Spleen (tissue), 11 donors: ENCODE data around the gene LSM7. TPM values are rescaled to one million over a fixed set of nuclear protein-coding genes. Genes with fewer than 3 reads are reported as not detected.

Experiments used
- DNase-seq: peaks from one replicate; pipeline ENCODE4 v3.0.0-alpha.2; 2020
- H3K27ac ChIP-seq, 8 donors: fragments of 200-600 bp; sonication (generic) in 7 of 8; 1 replicate in 4 of 8; 2 replicates in 4 of 8; pipeline versions ENCODE4 v1.5.0 to v1.8.0; 2016 to 2021; ENCODE audit warnings: inconsistent platforms in 4 of 8, mild to moderate bottlenecking in 4 of 8, moderate library complexity in 1 of 8
- H3K27me3 ChIP-seq, 7 donors: fragments of 200-600 bp; sonication (generic) in 6 of 7; replicated peaks in 1 of 7; 1 replicate in 4 of 7; 2 replicates in 3 of 7; pipeline versions ENCODE4 v1.5.0 to v1.8.0; 2016 to 2021; ENCODE audit warnings: inconsistent platforms in 3 of 7, mild to moderate bottlenecking in 1 of 7
- H3K36me3 ChIP-seq, 6 donors: fragments of 200-600 bp; sonication (generic) in 5 of 6; 1 replicate in 4 of 6; 2 replicates in 2 of 6; pipeline versions ENCODE4 v1.5.0 to v1.8.0; 2016 to 2021; ENCODE audit warnings: inconsistent platforms in 2 of 6
- H3K4me1 ChIP-seq, 6 donors: fragments of 200-600 bp; sonication (generic) in 5 of 6; 1 replicate in 3 of 6; 2 replicates in 3 of 6; pipeline versions ENCODE4 v1.5.0 to v1.8.0; 2016 to 2021; ENCODE audit warnings: inconsistent platforms in 3 of 6
- H3K4me3 ChIP-seq, 8 donors: fragments of 200-600 bp; sonication (generic) in 7 of 8; 1 replicate in 4 of 8; 2 replicates in 4 of 8; pipeline versions ENCODE4 v1.5.0 to v1.8.0; 2016 to 2021; ENCODE audit warnings: inconsistent platforms in 4 of 8, mild to moderate bottlenecking in 4 of 8, moderate library complexity in 2 of 8
- H3K9me3 ChIP-seq, 8 donors: fragments of 200-600 bp; sonication (generic) in 7 of 8; 1 replicate in 4 of 8; 2 replicates in 4 of 8; pipeline versions ENCODE4 v1.5.0 to v1.8.0; 2016 to 2021; ENCODE audit warnings: inconsistent platforms in 4 of 8
- CTCF ChIP-seq, 11 experiments: fragments of 200-600 bp in 7 of 11; fragments of 450-650 bp in 4 of 11; sonication (generic) in 4 of 11; IDR thresholded peaks in 8 of 11; conservative IDR thresholded peaks in 3 of 11; 1 replicate in 7 of 11; 2 replicates in 4 of 11; pipeline versions ENCODE4 v1.4.0 to v1.8.0; 2016 to 2021; ENCODE audit warnings: antibody characterized with exemption in 11 of 11, inconsistent platforms in 4 of 11, mild to moderate bottlenecking in 1 of 11
- POLR2A ChIP-seq, 3 donors: fragments of 450-650 bp; IDR thresholded peaks; one replicate each; pipeline ENCODE4 v1.5.1; 2017; ENCODE audit warnings: antibody characterized with exemption in 3 of 3, mild to moderate bottlenecking in 1 of 3
- POLR2AphosphoS5 ChIP-seq, 3 donors: sonication (generic); formaldehyde crosslinking; IDR thresholded peaks; one replicate each; pipeline ENCODE4 v1.5.1; 2017; ENCODE audit warnings: antibody characterized with exemption in 3 of 3
- WGBS, 5 donors: extraction: QIAGEN DNeasy Blood & Tissue Kit in 3 of 5; methylation state at CpG; one replicate each; pipeline versions ENCODE4 v1.1.5 to v1.1.7; 2013 to 2018; 5-methylcytosine and 5-hydroxymethylcytosine counted together
- intact Hi-C: fragments of 100-400 bp; cut with DNase I; formaldehyde crosslinking; loops from one replicate; pipeline ENCODE4 v1.15.0; 2023; ENCODE audit warnings: low total_unique reads
- polyA plus RNA-seq, 3 donors: library from polyadenylated mRNA; stranded (reverse); fragments of 200-250 nt; gene quantifications; one replicate each; pipeline ENCODE4 v1.2.1, GENCODE V29; 2013
- total RNA-seq, 7 donors: library from RNA; depleted of rRNA in 3 of 7; stranded (reverse); fragments of >200 nt in 3 of 7; fragmentation: NEBNext Ultra II Directional in 4 of 7; extraction: Animal tissue kit (Norgen Biotek cat#: 25700) in 4 of 7; gene quantifications; one replicate each; pipeline versions ENCODE4 v1.1.0 to v1.2.1, GENCODE V29; 2016 to 2021
- donor health status: healthy with polysubstance abuse.
- donor health status: DM: no; HTN: no; CAD: no; lungs with moderate emphysema.
- donor health status: DM: no; HTN: no; CAD: no.
- donor health status: Bipolar disorder and iron deficiency.
- donor health status: healthy.
- donor health status: DM: no; HTN: no; CAD: no.
- donor health status: DM: yes; HTN: yes; CAD: no.

Gene LSM7
- total and polyA plus RNA-seq, 10 donors, result 60.7 to 524 (median 111) TPM

- Histone ChIP-seq H3K4me3 (no peak overlapping the region), H3K9me3 (peaks cover 0 to 12% (median 12%) of the 10 kb centered on the region in 8 donors), H3K36me3 (peaks cover 0 to 42% (median 30%) of the 10 kb centered on the region in 6 donors), H3K4me1 (peaks cover 12 to 70% (median 40%) of the 10 kb centered on the region in 6 donors), H3K27ac (peak overlapping the region in 3 of 8 donors; percentile 55 to 71 (median 64)), H3K27me3 (no peaks in the 10 kb centered on the region)
- TF ChIP-seq POLR2AphosphoS5 (IDR thresholded peaks at IDR 0.05) (no peak), CTCF (IDR thresholded peaks at IDR 0.05 in 8 of 11, conservative IDR thresholded peaks at IDR 0.05 in 3 of 11) (no peak), POLR2A (IDR thresholded peaks at IDR 0.05) (no peak)
- WGBS, 5 donors, result 71 to 91% (median 87%) methylated on average over 4 to 20 of the region's 20 CpGs
- intact Hi-C loops, result no loop called here
- no peak for DNase-seq
Measured at GRCh38 chr19:2319551-2319950, 8.8 kb downstream of the LSM7 start.

GRCh38 chr19:2318923-2319322 is 9.5 kb downstream of the LSM7 start:
- H3K27me3 ChIP-seq, result peaks cover 0 to 2% (median 0%) of the 10 kb centered on the region in 7 donors
- no peak overlapping the region for H3K4me3 ChIP-seq
- H3K4me1 ChIP-seq, result peaks cover 12 to 64% (median 34%) of the 10 kb centered on the region in 6 donors
- intact Hi-C loops, result no loop called here
- DNase-seq, result no peak
- 60 to 73% (median 70%) methylated on average over 5 to 6 of the region's 6 CpGs for WGBS, 5 donors
- peak overlapping the region in 5 of 8 donors; percentile 30 to 71 (median 55) for H3K27ac ChIP-seq
- H3K9me3 ChIP-seq, result peaks cover 0 to 16% (median 13%) of the 10 kb centered on the region in 8 donors
- peaks cover 0 to 35% (median 25%) of the 10 kb centered on the region in 6 donors for H3K36me3 ChIP-seq
- TF ChIP-seq POLR2AphosphoS5 (IDR thresholded peaks at IDR 0.05) (no peak), POLR2A (IDR thresholded peaks at IDR 0.05) (no peak), CTCF (IDR thresholded peaks at IDR 0.05 in 8 of 11, conservative IDR thresholded peaks at IDR 0.05 in 3 of 11) (no peak)

- intact Hi-C loops, result no loop called here
- Histone ChIP-seq H3K9me3 (peaks cover 0 to 16% (median 13%) of the 10 kb centered on the region in 8 donors), H3K4me1 (peaks cover 12 to 55% (median 33%) of the 10 kb centered on the region in 6 donors), H3K4me3 (no peak overlapping the region), H3K27me3 (peaks cover 0 to 14% (median 7%) of the 10 kb centered on the region in 7 donors), H3K27ac (peak overlapping the region in 6 of 8 donors; percentile 15 to 71 (median 46)), H3K36me3 (peaks cover 0 to 24% (median 17%) of the 10 kb centered on the region in 6 donors)
- DNase-seq, result no peak
- TF ChIP-seq POLR2A (IDR thresholded peaks at IDR 0.05), result no peak
- no peak for TF ChIP-seq POLR2AphosphoS5 (IDR thresholded peaks at IDR 0.05)
- no peak for TF ChIP-seq CTCF (IDR thresholded peaks at IDR 0.05 in 8 of 11, conservative IDR thresholded peaks at IDR 0.05 in 3 of 11)
- 80 to 93% (median 87%) methylated on average over 13 to 24 of the region's 25 CpGs for WGBS, 5 donors
Measured at GRCh38 chr19:2317756-2318155, 10.6 kb downstream of the LSM7 start.

GRCh38 chr19:2317300-2317699 is 11.1 kb downstream of the LSM7 start:
- WGBS, 5 donors, result 91 to 97% (median 93%) methylated on average over 12 to 13 of the region's 13 CpGs
- no peak for DNase-seq
- intact Hi-C loops, result no loop called here

More at GRCh38 chr19:2317300-2317699, 11.1 kb downstream of the LSM7 start:
- Histone ChIP-seq H3K4me3 (no peak overlapping the region), H3K36me3 (peaks cover 0 to 19% (median 12%) of the 10 kb centered on the region in 6 donors), H3K27ac (peak overlapping the region in 1 of 8 donors; percentile 55), H3K9me3 (peaks cover 0 to 16% (median 13%) of the 10 kb centered on the region in 8 donors), H3K27me3 (peaks cover 0 to 18% (median 11%) of the 10 kb centered on the region in 7 donors), H3K4me1 (peaks cover 12 to 55% (median 33%) of the 10 kb centered on the region in 6 donors)
- TF ChIP-seq POLR2A (IDR thresholded peaks at IDR 0.05), result no peak
- TF ChIP-seq POLR2AphosphoS5 (IDR thresholded peaks at IDR 0.05), result no peak
- TF ChIP-seq CTCF (IDR thresholded peaks at IDR 0.05 in 8 of 11, conservative IDR thresholded peaks at IDR 0.05 in 3 of 11), result no peak
